Activated T-cell treated with anti-CD3 and anti-CD28 coated beads, Interleukin-2, amount 50 U/mL, for 48 hours (primary cell): ENCODE data around the gene ZNF862.

Experiments used
- DNase-seq, 2 experiments: peaks; one replicate each; pipeline ENCODE4 v3.0.0-alpha.2; 2020

Gene ZNF862

DNA sequence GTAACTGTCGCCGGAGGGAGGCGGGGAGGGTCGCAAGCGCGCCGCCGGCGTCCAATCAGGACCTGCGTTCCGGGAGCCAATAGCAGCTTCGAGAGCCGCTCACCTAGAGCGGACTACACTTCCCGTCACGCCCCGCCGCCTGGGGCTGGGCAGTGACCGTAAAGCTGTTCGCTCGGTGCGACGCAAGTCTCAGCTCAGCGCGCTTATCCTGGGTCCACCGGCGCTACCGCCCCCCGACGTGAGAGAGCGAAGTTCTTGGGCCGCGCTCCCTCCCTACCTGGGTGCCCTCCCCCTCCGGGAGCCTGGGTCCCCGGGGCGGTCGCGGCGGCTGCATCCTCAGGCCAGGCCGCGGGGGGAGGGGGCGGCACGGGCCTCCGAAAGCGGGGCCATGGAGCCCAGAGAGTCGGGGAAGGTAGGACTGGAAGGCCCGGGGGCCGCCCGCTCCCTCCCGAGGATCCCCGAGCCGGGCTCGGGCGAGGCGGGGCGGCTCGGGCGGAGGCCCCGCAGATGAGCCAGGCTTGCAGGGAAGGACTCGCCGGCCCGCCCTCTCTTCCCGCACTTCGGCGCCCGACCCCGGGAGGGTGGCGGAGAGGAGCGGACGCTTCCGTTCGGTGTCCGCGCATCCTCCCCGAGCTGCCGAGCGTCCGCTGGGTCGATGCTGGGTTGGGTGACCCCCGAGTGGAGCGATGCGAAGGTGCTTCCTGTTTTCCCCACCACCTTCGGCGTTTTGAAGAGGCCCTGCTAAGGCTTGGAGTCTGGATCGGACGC lies at the start of gene ZNF862:
TSS of gene ZNF862 (plus strand) at position 152 of the 768 bp plus-strand sequence. CDS start at position 389, 237 bp downstream.
- DNase-seq: peak; percentile 91 to 96

DNA sequence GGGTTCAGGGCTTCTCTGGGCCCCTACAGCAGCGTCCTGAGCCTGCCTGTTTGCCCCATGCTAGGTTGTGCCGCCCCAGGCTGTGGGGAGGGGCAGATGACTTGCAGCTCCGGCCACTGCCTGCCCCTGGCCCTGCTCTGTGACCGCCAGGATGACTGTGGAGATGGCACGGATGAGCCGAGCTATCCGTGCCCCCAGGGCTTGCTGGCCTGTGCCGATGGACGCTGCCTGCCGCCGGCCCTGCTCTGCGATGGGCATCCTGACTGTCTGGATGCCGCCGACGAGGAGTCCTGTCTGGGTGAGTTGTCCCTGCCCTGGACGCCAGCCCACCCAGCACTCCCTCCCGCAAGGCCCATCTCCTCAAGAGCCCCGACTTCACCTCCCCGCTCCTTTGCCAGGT lies 49.1 kb upstream of the ZNF862 start:
- DNase-seq: no peak

DNA sequence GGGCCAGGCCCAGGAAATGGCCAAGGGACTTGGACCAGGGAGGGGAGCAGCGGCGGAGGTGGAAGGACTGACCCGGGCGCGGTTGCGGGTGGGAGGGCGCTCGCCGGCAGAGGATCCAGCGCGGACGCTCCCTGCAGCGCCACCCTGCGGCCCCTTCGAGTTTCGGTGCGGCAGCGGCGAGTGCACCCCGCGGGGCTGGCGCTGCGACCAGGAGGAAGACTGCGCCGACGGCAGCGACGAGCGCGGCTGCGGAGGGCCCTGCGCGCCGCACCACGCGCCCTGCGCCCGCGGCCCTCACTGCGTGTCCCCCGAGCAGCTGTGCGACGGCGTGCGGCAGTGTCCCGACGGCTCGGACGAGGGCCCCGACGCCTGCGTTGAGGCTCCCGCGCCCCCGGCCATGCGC lies 48.0 kb upstream of the ZNF862 start:
- DNase-seq: peak; percentile 61 to 73

DNA sequence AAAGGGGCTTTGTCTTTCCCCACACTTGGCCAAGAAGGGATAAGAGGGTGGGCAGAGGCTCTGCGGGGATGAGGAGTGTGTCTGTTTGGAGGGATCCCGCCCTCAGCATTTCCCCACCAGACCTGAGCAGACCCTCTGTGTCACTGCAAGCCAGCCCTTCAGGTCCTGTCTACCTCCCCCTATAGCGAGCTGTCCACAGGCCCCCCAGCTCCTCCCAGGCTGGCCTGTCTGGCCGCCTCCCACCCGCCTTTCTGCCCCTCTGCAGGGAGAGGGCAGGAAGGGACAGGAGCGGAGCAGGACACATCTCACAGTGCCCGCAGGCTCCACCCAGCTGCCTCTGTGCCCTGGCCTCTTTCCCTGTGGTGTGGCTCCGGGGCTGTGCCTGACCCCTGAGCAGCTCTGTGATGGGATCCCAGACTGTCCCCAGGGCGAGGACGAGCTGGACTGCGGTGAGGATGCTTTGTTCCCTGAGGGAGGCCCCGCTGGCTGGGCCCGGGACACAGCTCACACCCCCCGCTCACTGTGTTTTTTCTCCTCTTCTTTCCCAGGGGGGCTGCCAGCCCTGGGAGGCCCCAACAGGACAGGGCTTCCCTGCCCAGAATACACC lies 47.3 kb upstream of the ZNF862 start:
- DNase-seq: no peak

DNA sequence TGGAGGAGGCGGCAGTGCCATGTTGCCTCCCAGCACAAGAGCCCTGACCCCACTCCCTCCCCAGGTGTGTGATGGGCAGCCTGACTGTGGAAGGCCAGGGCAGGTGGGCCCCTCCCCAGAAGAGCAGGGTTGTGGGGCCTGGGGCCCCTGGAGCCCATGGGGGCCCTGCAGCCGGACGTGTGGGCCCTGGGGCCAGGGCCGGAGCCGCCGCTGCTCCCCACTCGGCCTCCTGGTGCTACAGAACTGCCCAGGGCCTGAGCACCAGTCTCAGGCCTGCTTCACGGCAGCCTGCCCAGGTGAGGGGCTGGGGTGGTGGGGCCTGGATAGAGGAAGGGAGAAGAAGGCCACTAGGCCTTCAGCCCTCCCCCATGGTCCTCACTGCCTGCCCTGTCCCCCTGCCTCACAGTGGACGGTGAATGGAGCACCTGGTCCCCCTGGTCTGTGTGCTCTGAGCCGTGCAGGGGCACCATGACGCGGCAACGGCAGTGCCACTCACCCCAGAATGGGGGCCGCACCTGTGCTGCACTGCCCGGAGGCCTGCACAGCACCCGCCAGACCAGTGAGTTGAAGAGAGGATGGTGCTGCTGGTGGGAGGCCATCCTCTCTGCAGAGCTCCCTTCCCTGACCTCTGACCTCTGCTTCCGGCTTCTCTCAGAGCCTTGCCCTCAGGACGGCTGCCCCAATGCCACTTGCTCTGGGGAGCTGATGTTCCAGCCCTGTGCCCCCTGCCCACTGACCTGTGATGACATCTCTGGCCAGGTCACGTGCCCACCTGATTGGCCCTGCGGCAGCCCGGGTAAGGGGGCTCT lies 46.6 kb upstream of the ZNF862 start:
- no peak for DNase-seq

DNA sequence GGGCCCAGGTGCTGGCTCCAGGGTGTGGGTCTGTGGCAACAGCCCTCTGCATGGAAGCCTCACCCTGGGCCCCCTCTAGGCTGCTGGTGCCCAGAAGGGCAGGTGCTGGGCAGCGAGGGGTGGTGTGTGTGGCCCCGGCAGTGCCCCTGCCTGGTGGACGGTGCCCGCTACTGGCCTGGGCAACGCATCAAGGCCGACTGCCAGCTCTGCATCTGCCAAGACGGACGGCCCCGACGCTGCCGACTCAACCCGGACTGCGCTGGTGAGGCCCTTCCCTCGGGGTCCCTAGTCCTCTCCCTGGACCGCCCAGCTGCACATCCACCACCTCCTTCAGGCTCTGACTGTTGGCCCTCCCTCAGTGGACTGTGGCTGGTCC lies 46.0 kb upstream of the ZNF862 start:
- no peak for DNase-seq

DNA sequence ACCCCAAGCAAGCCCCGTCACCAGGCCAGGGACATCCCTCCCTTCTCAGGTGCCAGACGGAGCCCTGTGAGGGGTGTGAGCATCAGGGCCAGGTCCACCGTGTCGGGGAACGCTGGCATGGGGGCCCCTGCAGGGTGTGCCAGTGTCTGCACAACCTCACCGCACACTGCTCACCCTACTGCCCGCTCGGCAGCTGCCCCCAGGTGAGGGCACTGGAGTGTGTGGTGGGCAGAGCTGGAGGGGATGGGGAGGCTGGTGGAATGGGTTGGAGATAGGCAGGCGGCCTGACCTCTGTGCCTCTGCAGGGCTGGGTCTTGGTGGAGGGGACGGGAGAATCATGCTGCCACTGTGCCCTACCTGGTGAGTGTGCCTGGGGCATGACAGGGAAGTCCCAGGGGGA lies 44.9 kb upstream of the ZNF862 start:
- DNase-seq: no peak

DNA sequence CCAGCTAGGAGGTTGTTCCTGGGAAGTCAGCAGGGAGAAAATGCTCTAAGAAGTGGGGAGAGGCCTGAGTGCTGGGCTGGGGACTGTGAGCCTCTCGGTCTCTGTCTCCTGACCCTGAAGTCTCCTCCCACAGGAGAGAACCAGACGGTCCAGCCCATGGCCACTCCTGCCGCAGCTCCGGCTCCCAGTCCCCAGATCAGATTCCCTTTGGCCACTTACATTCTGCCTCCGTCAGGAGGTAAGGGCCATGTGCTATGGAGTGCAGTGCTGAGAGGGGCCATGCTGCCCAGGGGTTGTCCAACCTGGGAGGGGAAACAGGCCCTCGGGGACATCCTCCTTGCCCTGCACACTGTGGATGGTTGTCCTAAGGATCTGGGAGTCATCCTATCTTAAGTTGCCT lies 43.5 kb upstream of the ZNF862 start:
- DNase-seq: no peak

DNA sequence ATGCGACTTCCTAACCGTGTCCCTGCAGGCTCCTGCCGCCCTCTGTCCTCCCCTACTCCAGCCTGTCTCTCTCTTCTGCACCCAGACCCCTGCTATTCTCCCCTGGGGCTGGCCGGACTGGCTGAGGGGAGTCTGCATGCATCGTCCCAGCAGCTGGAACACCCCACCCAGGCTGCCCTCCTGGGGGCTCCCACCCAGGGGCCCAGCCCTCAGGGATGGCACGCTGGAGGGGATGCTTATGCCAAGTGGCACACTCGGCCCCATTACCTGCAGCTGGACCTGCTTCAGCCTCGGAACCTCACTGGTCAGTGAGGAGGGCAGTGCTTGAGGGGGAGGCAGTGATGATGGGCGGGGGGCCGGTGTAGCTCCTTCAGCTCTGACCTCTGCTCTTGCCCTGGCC lies 43.0 kb upstream of the ZNF862 start:
- no peak for DNase-seq

DNA sequence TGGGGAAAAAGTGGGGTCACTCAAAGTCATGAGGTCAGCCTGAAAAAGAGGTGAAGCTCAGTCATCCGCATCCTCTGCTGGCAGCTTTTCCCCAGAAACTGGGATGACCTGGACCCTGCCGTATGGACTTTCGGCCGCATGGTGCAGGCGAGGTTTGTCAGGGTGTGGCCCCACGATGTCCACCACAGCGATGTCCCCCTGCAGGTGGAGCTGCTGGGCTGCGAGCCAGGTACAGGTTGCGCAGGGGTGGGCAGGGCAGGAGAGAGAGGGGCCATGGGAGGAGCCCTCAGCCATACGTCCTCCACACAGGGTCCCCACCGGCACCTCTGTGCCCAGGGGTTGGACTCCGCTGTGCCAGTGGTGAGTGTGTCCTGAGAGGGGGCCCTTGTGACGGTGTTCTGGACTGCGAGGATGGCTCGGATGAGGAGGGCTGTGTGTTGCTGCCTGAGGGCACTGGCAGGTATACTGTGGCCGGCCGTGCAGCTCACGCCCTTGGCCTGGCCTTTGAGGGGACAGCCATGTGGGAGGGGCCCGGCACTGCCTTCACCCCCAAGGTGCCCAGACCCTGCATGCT lies 41.8 kb upstream of the ZNF862 start:
- no peak for DNase-seq

DNA sequence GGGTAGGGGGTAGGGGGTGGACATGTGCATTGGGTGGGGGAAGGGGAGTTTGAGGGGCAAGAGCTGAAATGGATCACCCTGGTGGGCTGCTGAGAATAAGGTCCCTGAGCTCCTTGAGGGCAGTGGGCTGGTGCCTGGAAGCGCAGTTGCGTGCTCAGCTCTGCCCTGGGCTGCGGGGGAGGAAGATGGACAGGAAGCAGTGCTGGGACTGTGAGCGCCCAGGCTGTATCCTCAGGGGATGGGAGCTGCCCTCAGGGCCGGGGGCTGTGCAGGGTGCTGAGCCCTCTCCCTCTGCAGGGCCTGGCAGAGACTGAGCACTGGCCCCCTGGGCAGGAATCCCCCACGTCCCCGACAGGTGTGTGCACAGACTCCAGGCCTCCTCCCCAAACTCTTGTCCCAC lies 40.4 kb upstream of the ZNF862 start:
- no peak for DNase-seq

DNA sequence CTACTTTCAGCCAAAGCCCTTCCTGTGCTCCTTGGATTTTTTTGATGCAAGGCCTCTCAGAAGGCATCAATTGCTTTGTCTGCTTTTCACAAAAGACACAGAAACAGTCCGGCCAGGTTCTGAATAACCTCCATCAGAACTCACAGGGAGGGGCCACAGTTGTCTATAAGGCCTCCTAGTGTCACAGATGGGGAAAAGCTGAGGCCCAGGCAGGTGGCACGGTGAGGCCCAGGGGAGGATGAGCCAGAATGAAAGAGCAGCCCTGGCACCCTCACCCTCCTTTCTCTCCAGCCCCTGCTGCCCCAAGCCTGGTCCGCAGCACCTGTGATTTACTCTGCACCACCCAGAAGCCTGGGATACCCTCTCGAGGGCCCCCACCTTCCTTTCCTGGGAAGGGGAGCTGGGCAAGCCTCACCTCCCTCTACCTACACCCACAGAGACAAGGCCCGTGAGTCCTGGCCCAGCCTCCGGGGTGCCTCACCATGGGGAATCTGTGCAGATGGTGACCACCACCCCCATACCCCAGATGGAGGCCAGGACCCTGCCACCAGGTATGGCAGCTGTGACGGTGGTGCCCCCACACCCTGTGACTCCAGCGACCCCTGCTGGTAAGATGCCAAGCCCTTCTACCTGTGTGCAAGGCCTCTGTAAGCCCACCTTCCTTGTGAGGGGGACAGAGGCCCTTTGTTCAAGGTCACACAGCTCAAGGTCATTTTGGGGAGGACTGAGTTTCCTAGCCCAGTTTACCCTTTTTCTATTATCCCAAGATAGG lies 38.6 kb upstream of the ZNF862 start:
- peak; percentile 67 to 68 for DNase-seq

DNA sequence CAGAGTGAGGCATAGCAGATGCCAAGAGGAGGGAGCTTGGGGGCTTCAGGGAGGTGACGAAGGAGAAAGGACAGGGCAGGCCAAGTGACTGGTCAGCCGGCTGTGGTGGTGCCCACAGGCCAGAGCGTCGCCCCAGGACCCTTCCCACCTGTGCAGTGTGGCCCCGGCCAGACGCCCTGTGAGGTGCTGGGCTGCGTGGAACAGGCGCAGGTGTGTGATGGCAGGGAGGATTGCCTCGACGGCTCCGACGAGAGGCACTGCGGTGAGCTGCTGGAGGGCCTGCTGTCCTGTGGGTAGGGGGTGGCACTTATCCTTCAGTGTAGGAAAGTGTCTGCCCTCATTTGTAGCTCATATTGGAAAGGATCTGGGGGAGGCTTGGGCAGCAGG lies 38.0 kb upstream of the ZNF862 start:
- DNase-seq: no peak

DNA sequence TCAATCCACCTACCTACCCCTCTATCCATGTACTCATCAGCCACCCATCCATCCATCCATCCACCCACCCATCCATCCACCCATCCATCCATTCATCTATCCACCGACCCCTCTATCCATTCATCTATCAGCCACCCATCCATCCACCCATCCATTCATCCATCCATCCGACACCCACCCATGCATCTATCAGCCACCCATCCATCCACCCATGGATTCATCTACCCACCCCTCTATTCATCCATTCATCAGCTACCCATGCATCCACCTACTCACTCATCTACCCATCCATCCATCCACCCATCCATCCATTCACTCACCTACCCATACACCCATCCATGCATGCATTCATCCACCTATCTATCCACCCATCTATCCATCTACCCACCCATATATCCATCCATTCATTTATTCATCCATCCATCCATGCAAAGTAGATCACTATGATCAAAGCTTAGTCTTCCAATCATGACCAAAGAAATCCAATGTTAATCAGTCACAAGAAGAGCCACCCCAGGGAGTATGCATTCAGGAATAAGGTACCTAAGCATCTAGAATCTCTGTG lies 37.1 kb upstream of the ZNF862 start:
- no peak for DNase-seq

DNA sequence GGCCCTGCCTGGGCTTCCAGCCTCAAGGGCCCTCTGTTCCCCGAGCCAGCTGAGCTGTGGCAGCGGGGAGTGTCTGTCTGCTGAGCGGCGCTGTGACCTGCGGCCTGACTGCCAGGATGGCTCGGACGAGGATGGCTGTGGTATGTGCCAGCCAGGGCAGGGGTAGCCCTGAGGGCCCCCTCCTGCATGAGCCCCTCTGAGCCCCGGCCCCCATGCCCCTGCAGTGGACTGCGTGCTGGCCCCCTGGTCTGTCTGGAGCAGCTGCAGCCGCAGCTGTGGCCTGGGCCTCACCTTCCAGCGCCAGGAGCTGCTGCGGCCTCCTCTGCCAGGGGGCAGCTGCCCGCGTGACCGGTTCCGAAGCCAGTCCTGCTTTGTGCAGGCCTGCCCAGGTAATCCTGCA lies 36.4 kb upstream of the ZNF862 start:
- no peak for DNase-seq

DNA sequence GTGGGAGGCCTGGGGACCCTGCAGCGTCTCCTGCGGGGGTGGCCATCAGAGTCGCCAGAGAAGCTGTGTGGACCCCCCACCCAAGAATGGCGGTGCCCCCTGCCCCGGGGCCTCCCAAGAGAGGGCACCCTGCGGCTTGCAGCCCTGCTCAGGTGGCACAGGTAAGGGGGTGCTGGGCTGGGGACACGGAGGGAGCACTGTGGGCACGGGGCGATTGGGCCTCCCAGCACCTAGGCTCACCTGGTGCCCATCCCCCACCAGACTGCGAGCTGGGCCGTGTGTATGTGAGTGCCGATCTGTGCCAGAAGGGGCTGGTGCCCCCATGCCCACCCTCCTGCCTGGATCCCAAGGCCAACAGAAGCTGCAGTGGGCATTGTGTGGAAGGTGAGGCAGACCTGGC lies 35.2 kb upstream of the ZNF862 start:
- DNase-seq: no peak

DNA sequence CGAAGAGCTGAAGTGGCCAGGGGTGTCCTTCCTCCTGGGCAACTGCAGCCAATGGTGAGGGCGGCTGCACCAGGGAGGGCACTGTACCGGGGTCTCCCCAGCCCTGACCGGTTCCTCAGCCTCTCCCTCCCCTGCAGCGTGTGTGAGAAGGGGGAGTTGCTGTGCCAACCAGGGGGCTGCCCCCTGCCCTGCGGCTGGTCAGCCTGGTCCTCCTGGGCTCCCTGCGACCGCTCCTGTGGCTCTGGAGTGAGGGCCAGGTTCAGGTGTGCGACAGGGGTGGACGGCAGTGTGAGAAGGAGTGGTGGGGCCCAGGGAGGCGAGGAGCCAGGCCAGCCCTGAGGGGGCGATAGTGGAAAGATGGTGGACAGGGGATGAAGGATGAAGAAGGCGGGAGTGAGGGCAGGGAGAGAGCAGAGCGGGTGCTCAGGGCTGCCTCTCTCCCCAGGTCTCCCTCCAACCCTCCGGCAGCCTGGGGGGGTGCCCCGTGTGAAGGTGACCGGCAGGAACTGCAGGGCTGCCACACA lies 34.6 kb upstream of the ZNF862 start:
- no peak for DNase-seq

DNA sequence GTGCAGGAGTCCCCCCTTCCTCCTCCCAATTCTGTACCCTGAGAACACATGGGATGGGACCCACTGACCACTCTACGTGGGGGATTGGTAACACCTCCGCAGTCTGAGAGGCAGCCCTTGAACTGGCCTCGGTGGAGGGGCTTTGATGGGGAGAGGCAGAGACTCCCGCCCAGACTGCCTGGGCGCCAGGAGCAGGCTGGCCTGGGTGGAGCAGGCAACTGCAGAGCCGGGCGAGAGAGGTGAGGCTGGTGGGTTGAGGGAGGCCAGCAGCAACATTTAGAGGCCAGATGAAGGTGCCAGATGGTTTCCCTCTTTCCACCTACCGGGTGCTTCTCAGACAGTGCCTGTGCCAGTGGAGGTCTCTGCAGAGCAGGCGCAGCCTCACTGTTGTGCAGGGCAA lies 34.1 kb upstream of the ZNF862 start:
- no peak for DNase-seq

DNA sequence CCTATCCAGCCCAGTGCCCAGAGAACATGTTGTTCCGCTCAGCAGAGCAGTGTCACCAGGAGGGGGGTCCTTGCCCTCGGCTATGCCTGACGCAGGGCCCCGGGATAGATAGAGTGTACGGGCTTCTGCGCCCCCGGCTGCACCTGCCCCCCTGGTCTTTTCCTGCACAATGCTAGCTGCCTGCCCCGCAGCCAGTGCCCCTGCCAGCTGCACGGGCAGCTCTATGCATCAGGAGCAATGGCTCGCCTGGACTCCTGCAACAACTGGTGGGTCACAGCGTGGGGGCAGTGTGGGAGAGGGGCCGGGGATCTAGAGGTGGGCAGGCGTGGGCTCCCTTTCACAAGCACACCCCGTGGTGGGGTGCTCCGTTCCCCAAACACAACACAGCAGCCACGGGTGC lies 31.4 kb upstream of the ZNF862 start:
- no peak for DNase-seq

DNA sequence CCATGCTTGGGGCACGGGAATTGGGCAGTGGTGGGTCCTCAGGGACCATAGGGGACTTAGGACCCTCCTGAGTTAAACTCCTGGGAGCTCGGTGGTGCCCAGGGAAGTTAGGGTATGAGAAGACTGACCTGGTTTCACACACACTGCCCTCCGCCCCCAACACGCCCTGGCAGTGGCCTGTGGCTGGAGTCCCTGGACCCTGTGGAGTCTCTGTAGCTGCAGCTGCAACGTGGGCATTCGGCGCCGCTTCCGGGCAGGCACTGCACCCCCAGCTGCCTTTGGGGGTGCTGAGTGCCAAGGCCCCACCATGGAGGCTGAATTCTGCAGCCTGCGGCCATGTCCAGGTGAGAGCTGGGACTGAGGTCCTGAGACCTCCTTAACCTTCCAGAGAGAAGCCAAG lies 29.9 kb upstream of the ZNF862 start:
- no peak for DNase-seq

DNA sequence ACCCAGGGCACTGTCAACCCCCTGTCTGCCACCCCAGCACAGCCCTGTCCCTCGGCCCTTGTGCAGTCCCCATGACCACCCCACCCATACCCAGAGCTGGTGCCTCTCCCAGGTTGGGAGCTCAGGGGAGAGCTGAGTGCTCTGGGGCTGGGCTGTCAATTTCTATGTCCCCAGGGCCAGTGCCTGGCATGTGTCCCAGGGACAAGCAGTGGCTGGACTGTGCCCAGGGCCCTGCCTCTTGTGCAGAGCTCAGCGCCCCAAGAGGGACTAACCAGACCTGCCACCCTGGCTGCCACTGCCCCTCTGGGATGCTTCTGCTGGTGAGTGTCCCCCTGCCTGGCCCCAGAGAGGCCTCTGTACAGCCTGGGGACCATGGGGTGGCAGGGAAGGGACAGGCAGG lies 29.0 kb upstream of the ZNF862 start:
- no peak for DNase-seq

DNA sequence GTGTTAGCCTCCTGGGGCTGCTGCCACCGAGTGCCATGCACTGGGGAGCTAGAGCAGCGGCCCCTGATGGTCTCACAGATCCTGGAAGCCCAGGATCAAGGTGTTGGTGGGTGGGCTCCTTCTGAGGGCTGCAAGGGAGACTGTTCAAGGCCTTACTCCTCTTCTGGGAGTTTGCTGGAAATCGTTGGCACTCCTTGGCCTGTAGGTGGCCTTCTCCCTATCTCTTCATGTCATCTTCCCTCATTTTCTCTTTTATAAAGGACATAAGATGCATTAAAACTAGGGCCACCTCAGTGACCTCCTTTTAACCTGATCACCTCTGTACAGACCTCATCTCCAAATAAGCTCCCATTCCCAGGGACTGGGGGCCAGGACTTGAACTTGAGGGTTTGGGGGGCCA lies 27.0 kb upstream of the ZNF862 start:
- DNase-seq: no peak
